ENCODE results near the gene PPP1R12B.
A peak's percentile ranks its signal among the peaks of the same experiment; 100 is the strongest.

The PPP1R12B gene

GRCh38 chr1:202584707-202585589, 236.4 kb downstream of the PPP1R12B start:
- H3K36me3 ChIP-seq (ENCODE audit: insufficient read depth, low read length), result peaks cover 42% of the 10 kb centered on the region
- peak overlapping the region; percentile 19 for H3K27ac ChIP-seq (ENCODE audit: low read depth, low read length)
- H3K4me3 ChIP-seq (ENCODE audit: low read depth in 1 of 2, low read length in 2 of 2), result no peak overlapping the region
- no peak overlapping the region for H3K9ac ChIP-seq (ENCODE audit: low read length)
- H3K27me3 ChIP-seq (ENCODE audit: control insufficient read depth in 1 of 2, insufficient read depth in 2 of 2, low read length in 2 of 2), result no peaks in the 10 kb centered on the region
- H3K9me3 ChIP-seq (ENCODE audit: low read length), result no peaks in the 10 kb centered on the region
- peaks cover 66% of the 10 kb centered on the region for H3K4me1 ChIP-seq (ENCODE audit: insufficient read depth, low read length)

- Histone ChIP-seq H3K4me1 (ENCODE audit: insufficient read depth, low read length) (peaks cover 62% of the 10 kb centered on the region), H3K27me3 (ENCODE audit: control insufficient read depth in 1 of 2, insufficient read depth in 2 of 2, low read length in 2 of 2) (no peaks in the 10 kb centered on the region), H3K36me3 (ENCODE audit: insufficient read depth, low read length) (peaks cover 36% of the 10 kb centered on the region), H3K27ac (ENCODE audit: low read depth, low read length) (peak overlapping the region; percentile 19), H3K9ac (ENCODE audit: low read length) (no peak overlapping the region), H3K9me3 (ENCODE audit: low read length) (no peaks in the 10 kb centered on the region), H3K4me3 (ENCODE audit: low read depth in 1 of 2, low read length in 2 of 2) (no peak overlapping the region)
These were observed 237.1 kb downstream of the PPP1R12B start for GRCh38 chr1:202585590-202585933.

GRCh38 chr1:202586018-202586821, 237.7 kb downstream of the PPP1R12B start:
- Histone ChIP-seq H3K9me3 (ENCODE audit: low read length) (no peaks in the 10 kb centered on the region), H3K9ac (ENCODE audit: low read length) (no peak overlapping the region), H3K27ac (ENCODE audit: low read depth, low read length) (peak overlapping the region; percentile 19), H3K36me3 (ENCODE audit: insufficient read depth, low read length) (peaks cover 30% of the 10 kb centered on the region), H3K27me3 (ENCODE audit: control insufficient read depth in 1 of 2, insufficient read depth in 2 of 2, low read length in 2 of 2) (no peaks in the 10 kb centered on the region), H3K4me3 (ENCODE audit: low read depth in 1 of 2, low read length in 2 of 2) (no peak overlapping the region), H3K4me1 (ENCODE audit: insufficient read depth, low read length) (peaks cover 57% of the 10 kb centered on the region)

GRCh38 chr1:202586871-202587270, 238.4 kb downstream of the PPP1R12B start:
- Histone ChIP-seq H3K27me3 (ENCODE audit: control insufficient read depth in 1 of 2, insufficient read depth in 2 of 2, low read length in 2 of 2) (no peaks in the 10 kb centered on the region), H3K4me3 (ENCODE audit: low read depth in 1 of 2, low read length in 2 of 2) (no peak overlapping the region), H3K4me1 (ENCODE audit: insufficient read depth, low read length) (peaks cover 57% of the 10 kb centered on the region), H3K27ac (ENCODE audit: low read depth, low read length) (peak overlapping the region; percentile 19), H3K36me3 (ENCODE audit: insufficient read depth, low read length) (peaks cover 23% of the 10 kb centered on the region), H3K9ac (ENCODE audit: low read length) (no peak overlapping the region), H3K9me3 (ENCODE audit: low read length) (no peaks in the 10 kb centered on the region)

- H3K4me1 ChIP-seq (ENCODE audit: insufficient read depth, low read length), result peaks cover 57% of the 10 kb centered on the region
- peak overlapping the region; percentile 66 for H3K27ac ChIP-seq (ENCODE audit: low read depth, low read length)
- H3K36me3 ChIP-seq (ENCODE audit: insufficient read depth, low read length), result peaks cover 16% of the 10 kb centered on the region
- H3K27me3 ChIP-seq (ENCODE audit: control insufficient read depth in 1 of 2, insufficient read depth in 2 of 2, low read length in 2 of 2), result no peaks in the 10 kb centered on the region
- H3K9ac ChIP-seq (ENCODE audit: low read length), result no peak overlapping the region
- H3K9me3 ChIP-seq (ENCODE audit: low read length), result no peaks in the 10 kb centered on the region
- H3K4me3 ChIP-seq (ENCODE audit: low read depth in 1 of 2, low read length in 2 of 2), result no peak overlapping the region
These were observed 239.5 kb downstream of the PPP1R12B start for GRCh38 chr1:202587859-202588485.

GRCh38 chr1:202588503-202589189, 240.1 kb downstream of the PPP1R12B start:
- Histone ChIP-seq H3K27ac (ENCODE audit: low read depth, low read length) (peak overlapping the region; percentile 66), H3K4me3 (ENCODE audit: low read depth in 1 of 2, low read length in 2 of 2) (no peak overlapping the region), H3K4me1 (ENCODE audit: insufficient read depth, low read length) (peaks cover 57% of the 10 kb centered on the region), H3K27me3 (ENCODE audit: control insufficient read depth in 1 of 2, insufficient read depth in 2 of 2, low read length in 2 of 2) (no peaks in the 10 kb centered on the region), H3K36me3 (ENCODE audit: insufficient read depth, low read length) (peaks cover 9% of the 10 kb centered on the region), H3K9ac (ENCODE audit: low read length) (no peak overlapping the region), H3K9me3 (ENCODE audit: low read length) (no peaks in the 10 kb centered on the region)

- no peaks in the 10 kb centered on the region for H3K27me3 ChIP-seq (ENCODE audit: control insufficient read depth in 1 of 2, insufficient read depth in 2 of 2, low read length in 2 of 2)
- H3K9me3 ChIP-seq (ENCODE audit: low read length), result no peaks in the 10 kb centered on the region
- peak overlapping the region in 1 of 2 donors; percentile 8 for H3K4me3 ChIP-seq (ENCODE audit: low read depth in 1 of 2, low read length in 2 of 2)
- peaks cover 3% of the 10 kb centered on the region for H3K36me3 ChIP-seq (ENCODE audit: insufficient read depth, low read length)
- peak overlapping the region; percentile 16 for H3K27ac ChIP-seq (ENCODE audit: low read depth, low read length)
- H3K4me1 ChIP-seq (ENCODE audit: insufficient read depth, low read length), result peaks cover 57% of the 10 kb centered on the region
- H3K9ac ChIP-seq (ENCODE audit: low read length), result peak overlapping the region; percentile 27
These were observed 240.9 kb downstream of the PPP1R12B start for GRCh38 chr1:202589190-202589930.

GRCh38 chr1:202590126-202590525, 241.6 kb downstream of the PPP1R12B start:
- no peak overlapping the region for H3K9ac ChIP-seq (ENCODE audit: low read length)

GRCh38 chr1:202590975-202591411, 242.5 kb downstream of the PPP1R12B start:
- Histone ChIP-seq H3K4me3 (ENCODE audit: low read depth in 1 of 2, low read length in 2 of 2) (no peak overlapping the region), H3K36me3 (ENCODE audit: insufficient read depth, low read length) (no peaks in the 10 kb centered on the region), H3K27ac (ENCODE audit: low read depth, low read length) (peak overlapping the region; percentile 16), H3K9ac (ENCODE audit: low read length) (no peak overlapping the region), H3K27me3 (ENCODE audit: control insufficient read depth in 1 of 2, insufficient read depth in 2 of 2, low read length in 2 of 2) (no peaks in the 10 kb centered on the region), H3K9me3 (ENCODE audit: low read length) (no peaks in the 10 kb centered on the region), H3K4me1 (ENCODE audit: insufficient read depth, low read length) (peaks cover 41% of the 10 kb centered on the region)

More at GRCh38 chr1:202590126-202590525, 241.6 kb downstream of the PPP1R12B start:
- peak overlapping the region; percentile 16 for H3K27ac ChIP-seq (ENCODE audit: low read depth, low read length)
- no peaks in the 10 kb centered on the region for H3K36me3 ChIP-seq (ENCODE audit: insufficient read depth, low read length)
- H3K27me3 ChIP-seq (ENCODE audit: control insufficient read depth in 1 of 2, insufficient read depth in 2 of 2, low read length in 2 of 2), result no peaks in the 10 kb centered on the region
- H3K4me3 ChIP-seq (ENCODE audit: low read depth in 1 of 2, low read length in 2 of 2), result no peak overlapping the region
- H3K9me3 ChIP-seq (ENCODE audit: low read length), result no peaks in the 10 kb centered on the region
- peaks cover 50% of the 10 kb centered on the region for H3K4me1 ChIP-seq (ENCODE audit: insufficient read depth, low read length)

GRCh38 chr1:202591515-202591914, 243.0 kb downstream of the PPP1R12B start:
- H3K9ac ChIP-seq (ENCODE audit: low read length), result no peak overlapping the region
- no peaks in the 10 kb centered on the region for H3K36me3 ChIP-seq (ENCODE audit: insufficient read depth, low read length)
- no peaks in the 10 kb centered on the region for H3K27me3 ChIP-seq (ENCODE audit: control insufficient read depth in 1 of 2, insufficient read depth in 2 of 2, low read length in 2 of 2)
- H3K9me3 ChIP-seq (ENCODE audit: low read length), result no peaks in the 10 kb centered on the region
- no peak overlapping the region for H3K27ac ChIP-seq (ENCODE audit: low read depth, low read length)
- H3K4me3 ChIP-seq (ENCODE audit: low read depth in 1 of 2, low read length in 2 of 2), result no peak overlapping the region
- H3K4me1 ChIP-seq (ENCODE audit: insufficient read depth, low read length), result peaks cover 36% of the 10 kb centered on the region

All from muscle layer of colon (tissue), 2 donors.